Peyer's patch (tissue), 4 donors: ENCODE measurements around the gene KEL.

Experiments used
- POLR2A ChIP-seq, 2 donors: fragments of 450-650 bp; IDR thresholded peaks; one replicate each; pipeline ENCODE4 v1.5.1; 2017; ENCODE audit warnings: antibody characterized with exemption in 2 of 2, mild to moderate bottlenecking in 2 of 2, moderate library complexity in 2 of 2
- TF ChIP-seq, protein P1 (sequence below), 6 experiments: fragments of 450-650 bp in 4 of 6; fragments of 200-600 bp in 2 of 6; sonication (generic) in 1 of 6; IDR thresholded peaks; one replicate each; pipeline ENCODE4 v1.5.1; 2017 to 2019; ENCODE audit warnings: antibody characterized with exemption in 6 of 6, mild to moderate bottlenecking in 3 of 6, moderate library complexity in 1 of 6

DNA sequence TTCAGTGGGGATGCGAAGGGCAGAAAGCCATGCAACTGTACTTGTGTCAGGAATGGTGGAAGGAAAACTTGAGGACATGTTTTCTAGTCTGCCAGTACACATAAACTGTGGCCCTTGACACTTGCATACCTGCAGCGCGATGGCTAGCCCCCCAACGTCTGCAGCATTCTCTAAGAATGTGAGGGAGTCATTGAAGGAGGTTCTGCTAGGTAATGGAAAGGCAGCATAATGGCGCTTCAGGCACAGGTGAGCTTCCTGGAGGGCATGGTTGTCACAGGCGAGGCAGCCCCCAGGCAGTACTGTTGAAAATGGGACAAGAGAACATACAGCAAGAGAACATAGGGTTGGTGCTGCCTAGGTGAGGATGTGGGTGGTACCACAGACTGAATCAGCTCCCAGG lies 19.4 kb downstream of the KEL start:
- TF ChIP-seq, protein P1, sequence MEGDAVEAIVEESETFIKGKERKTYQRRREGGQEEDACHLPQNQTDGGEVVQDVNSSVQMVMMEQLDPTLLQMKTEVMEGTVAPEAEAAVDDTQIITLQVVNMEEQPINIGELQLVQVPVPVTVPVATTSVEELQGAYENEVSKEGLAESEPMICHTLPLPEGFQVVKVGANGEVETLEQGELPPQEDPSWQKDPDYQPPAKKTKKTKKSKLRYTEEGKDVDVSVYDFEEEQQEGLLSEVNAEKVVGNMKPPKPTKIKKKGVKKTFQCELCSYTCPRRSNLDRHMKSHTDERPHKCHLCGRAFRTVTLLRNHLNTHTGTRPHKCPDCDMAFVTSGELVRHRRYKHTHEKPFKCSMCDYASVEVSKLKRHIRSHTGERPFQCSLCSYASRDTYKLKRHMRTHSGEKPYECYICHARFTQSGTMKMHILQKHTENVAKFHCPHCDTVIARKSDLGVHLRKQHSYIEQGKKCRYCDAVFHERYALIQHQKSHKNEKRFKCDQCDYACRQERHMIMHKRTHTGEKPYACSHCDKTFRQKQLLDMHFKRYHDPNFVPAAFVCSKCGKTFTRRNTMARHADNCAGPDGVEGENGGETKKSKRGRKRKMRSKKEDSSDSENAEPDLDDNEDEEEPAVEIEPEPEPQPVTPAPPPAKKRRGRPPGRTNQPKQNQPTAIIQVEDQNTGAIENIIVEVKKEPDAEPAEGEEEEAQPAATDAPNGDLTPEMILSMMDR (IDR thresholded peaks at IDR 0.05), result no peak
- TF ChIP-seq POLR2A (IDR thresholded peaks at IDR 0.05), result no peak
